Measurements from ENCODE around the gene CD70.
A peak's percentile ranks its signal among the peaks of the same experiment; 100 is the strongest.
"Not testable (repeated sequence)": the region's sequence is repeated elsewhere in the genome, so short reads cannot be mapped to it uniquely, and the experiment has no call there.

CD70 gene

GRCh38 chr19:6551091-6551490 is 39.9 kb downstream of the CD70 start:
- TF ChIP-seq POLR2A (IDR thresholded peaks at IDR 0.05; ENCODE audit: low read depth, low read length), result no peak
- TF ChIP-seq TAF1 (IDR thresholded peaks at IDR 0.05; ENCODE audit: borderline replicate concordance, low read depth, low read length), result no peak
- TF ChIP-seq POLR2AphosphoS5 (IDR thresholded peaks at IDR 0.05; ENCODE audit: low read depth, low read length), result no peak
- DNase-seq (ENCODE audit: insufficient read length) (no peak), FAIRE-seq (no peak)

DNA sequence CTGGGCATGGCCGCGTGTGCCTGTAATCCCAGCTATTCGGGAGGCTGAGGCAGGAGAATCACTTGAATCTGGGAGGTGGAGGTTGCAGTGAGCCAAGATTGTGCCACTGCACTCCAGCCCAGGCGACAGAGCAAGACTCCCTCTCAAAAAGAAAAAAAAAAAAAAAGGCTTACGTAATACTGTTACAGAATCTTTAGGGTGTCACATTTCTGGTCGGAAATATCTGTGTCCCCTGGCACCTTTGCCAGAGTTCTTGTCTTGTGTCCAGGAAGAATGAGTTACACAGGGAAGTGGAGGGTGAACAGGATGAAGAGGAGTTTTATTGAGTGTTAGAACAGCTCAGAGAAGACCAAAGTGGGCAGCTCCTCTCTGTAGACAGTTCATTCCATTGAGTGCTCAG is 40.3 kb downstream of the CD70 start:
- FAIRE-seq; DNase-seq (ENCODE audit: insufficient read length): not testable (repeated sequence)

GRCh38 chr19:6543866-6544347 is 47.0 kb downstream of the CD70 start:
- DNase-seq (ENCODE audit: insufficient read length), result no peak
- no peak for TF ChIP-seq TAF1 (IDR thresholded peaks at IDR 0.05; ENCODE audit: borderline replicate concordance, low read depth, low read length)
- no peak for TF ChIP-seq POLR2AphosphoS5 (IDR thresholded peaks at IDR 0.05; ENCODE audit: low read depth, low read length)
- TF ChIP-seq POLR2A (IDR thresholded peaks at IDR 0.05; ENCODE audit: low read depth, low read length), result no peak
- peak; percentile 85 for FAIRE-seq

GRCh38 chr19:6540918-6541689 is 49.8 kb downstream of the CD70 start:
- FAIRE-seq, result no peak
- DNase-seq (ENCODE audit: insufficient read length), result no peak
- TF ChIP-seq POLR2AphosphoS5 (IDR thresholded peaks at IDR 0.05; ENCODE audit: low read depth, low read length) (peak; percentile 41), POLR2A (IDR thresholded peaks at IDR 0.05; ENCODE audit: low read depth, low read length) (no peak)

DNA sequence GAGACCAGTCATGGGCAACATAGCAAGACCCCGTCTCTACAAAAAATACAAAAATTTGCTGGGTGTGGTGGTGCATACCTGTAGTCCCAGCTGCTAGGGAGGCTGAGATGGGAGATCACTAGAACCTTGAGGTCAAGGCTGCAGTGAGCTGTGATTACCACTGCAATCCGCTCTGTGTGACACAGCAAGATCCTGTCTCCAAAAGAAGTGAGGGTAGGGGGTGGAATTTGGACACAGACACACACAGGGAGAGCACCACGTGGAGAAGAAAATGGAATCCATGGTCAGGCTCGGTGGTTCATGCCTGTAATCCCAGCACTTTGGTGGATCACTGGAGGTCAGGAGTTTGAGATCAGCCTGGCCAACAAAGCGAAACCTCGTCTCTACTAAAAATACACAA is 51.4 kb downstream of the CD70 start:
- TF ChIP-seq POLR2AphosphoS5 (IDR thresholded peaks at IDR 0.05; ENCODE audit: low read depth, low read length) (peak; percentile 60), POLR2A (IDR thresholded peaks at IDR 0.05; ENCODE audit: low read depth, low read length) (no peak; the same call in 1 of the 2 replicates)
- FAIRE-seq, result no peak
- DNase-seq (ENCODE audit: insufficient read length), result no peak
